KMS-11 (cell line): Measurements from ENCODE around the gene SUSD3.
"Not testable (repeated sequence)": the region's sequence is repeated elsewhere in the genome, so short reads cannot be mapped to it uniquely, and the experiment has no call there.

ENCODE experiments used
- H2AFZ ChIP-seq: fragments of 200-600 bp; sonication (generic); 2 replicates; pipeline ENCODE4 v1.6.1; 2016; ENCODE audit warnings: antibody characterized with exemption, mixed run types, low read depth
- H3K27ac ChIP-seq: fragments of 200-600 bp; sonication (generic); 2 replicates; pipeline ENCODE4 v1.6.1; 2016; ENCODE audit warnings: mild to moderate bottlenecking, mixed run types
- H3K27me3 ChIP-seq: fragments of 200-600 bp; sonication (generic); 2 replicates; pipeline ENCODE4 v1.6.1; 2017; ENCODE audit warnings: mild to moderate bottlenecking, low read depth, mixed run types, moderate library complexity; ENCODE audit not compliant: insufficient read depth
- H3K36me3 ChIP-seq: fragments of 200-600 bp; sonication (generic); 2 replicates; pipeline ENCODE4 v1.6.1; 2017; ENCODE audit warnings: mild to moderate bottlenecking, mixed run types; ENCODE audit not compliant: insufficient read depth
- H3K4me1 ChIP-seq: fragments of 200-600 bp; sonication (generic); 2 replicates; pipeline ENCODE4 v1.6.1; 2016; ENCODE audit warnings: mild to moderate bottlenecking, low read depth, mixed run types; ENCODE audit not compliant: poor library complexity, severe bottlenecking
- H3K4me2 ChIP-seq: fragments of 200-600 bp; sonication (generic); 2 replicates; pipeline ENCODE4 v1.7.0; 2016; ENCODE audit warnings: mild to moderate bottlenecking, mixed run types
- H3K4me3 ChIP-seq: fragments of 200-600 bp; sonication (generic); IDR thresholded peaks from 2 replicates; pipeline ENCODE4 v1.6.1; 2017; ENCODE audit warnings: low read depth, low read length, mixed read lengths; ENCODE audit not compliant: insufficient read depth
- H3K79me2 ChIP-seq: fragments of 200-600 bp; sonication (generic); 2 replicates; pipeline ENCODE4 v1.6.1; 2016; ENCODE audit warnings: low read depth, mixed run types; ENCODE audit not compliant: insufficient read depth
- H3K9ac ChIP-seq: fragments of 200-600 bp; sonication (generic); 2 replicates; pipeline ENCODE4 v1.6.1; 2016; ENCODE audit warnings: mild to moderate bottlenecking, mixed run types
- H4K20me1 ChIP-seq: fragments of 200-600 bp; sonication (generic); 2 replicates; pipeline ENCODE4 v1.6.1; 2016; ENCODE audit warnings: mild to moderate bottlenecking, mixed run types; ENCODE audit not compliant: insufficient read depth
- TF ChIP-seq, protein P1 (sequence below): fragments of 200-600 bp; sonication (generic); conservative IDR thresholded peaks from 2 replicates; pipeline ENCODE4 v1.6.1; 2017; ENCODE audit warnings: low read depth, mild to moderate bottlenecking, antibody characterized with exemption, low read length, moderate library complexity, mixed read lengths

SUSD3 gene

GRCh38 chr9:93011114-93011513, 47.4 kb upstream of the SUSD3 start:
- Histone ChIP-seq H3K4me2 (no peak overlapping the region), H3K27ac (no peak overlapping the region), H2AFZ (no peak overlapping the region), H3K9ac (no peak overlapping the region), H3K4me3 (no peak overlapping the region), H3K4me1 (no peaks in the 10 kb centered on the region), H3K79me2 (no peaks in the 10 kb centered on the region), H4K20me1 (no peaks in the 10 kb centered on the region), H3K27me3 (no peaks in the 10 kb centered on the region), H3K36me3 (0 out of 2 replicates have a peak, but pooled peaks cover 5% of the 10 kb centered on the region)
- TF ChIP-seq, protein P1, sequence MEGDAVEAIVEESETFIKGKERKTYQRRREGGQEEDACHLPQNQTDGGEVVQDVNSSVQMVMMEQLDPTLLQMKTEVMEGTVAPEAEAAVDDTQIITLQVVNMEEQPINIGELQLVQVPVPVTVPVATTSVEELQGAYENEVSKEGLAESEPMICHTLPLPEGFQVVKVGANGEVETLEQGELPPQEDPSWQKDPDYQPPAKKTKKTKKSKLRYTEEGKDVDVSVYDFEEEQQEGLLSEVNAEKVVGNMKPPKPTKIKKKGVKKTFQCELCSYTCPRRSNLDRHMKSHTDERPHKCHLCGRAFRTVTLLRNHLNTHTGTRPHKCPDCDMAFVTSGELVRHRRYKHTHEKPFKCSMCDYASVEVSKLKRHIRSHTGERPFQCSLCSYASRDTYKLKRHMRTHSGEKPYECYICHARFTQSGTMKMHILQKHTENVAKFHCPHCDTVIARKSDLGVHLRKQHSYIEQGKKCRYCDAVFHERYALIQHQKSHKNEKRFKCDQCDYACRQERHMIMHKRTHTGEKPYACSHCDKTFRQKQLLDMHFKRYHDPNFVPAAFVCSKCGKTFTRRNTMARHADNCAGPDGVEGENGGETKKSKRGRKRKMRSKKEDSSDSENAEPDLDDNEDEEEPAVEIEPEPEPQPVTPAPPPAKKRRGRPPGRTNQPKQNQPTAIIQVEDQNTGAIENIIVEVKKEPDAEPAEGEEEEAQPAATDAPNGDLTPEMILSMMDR: no peak

DNA sequence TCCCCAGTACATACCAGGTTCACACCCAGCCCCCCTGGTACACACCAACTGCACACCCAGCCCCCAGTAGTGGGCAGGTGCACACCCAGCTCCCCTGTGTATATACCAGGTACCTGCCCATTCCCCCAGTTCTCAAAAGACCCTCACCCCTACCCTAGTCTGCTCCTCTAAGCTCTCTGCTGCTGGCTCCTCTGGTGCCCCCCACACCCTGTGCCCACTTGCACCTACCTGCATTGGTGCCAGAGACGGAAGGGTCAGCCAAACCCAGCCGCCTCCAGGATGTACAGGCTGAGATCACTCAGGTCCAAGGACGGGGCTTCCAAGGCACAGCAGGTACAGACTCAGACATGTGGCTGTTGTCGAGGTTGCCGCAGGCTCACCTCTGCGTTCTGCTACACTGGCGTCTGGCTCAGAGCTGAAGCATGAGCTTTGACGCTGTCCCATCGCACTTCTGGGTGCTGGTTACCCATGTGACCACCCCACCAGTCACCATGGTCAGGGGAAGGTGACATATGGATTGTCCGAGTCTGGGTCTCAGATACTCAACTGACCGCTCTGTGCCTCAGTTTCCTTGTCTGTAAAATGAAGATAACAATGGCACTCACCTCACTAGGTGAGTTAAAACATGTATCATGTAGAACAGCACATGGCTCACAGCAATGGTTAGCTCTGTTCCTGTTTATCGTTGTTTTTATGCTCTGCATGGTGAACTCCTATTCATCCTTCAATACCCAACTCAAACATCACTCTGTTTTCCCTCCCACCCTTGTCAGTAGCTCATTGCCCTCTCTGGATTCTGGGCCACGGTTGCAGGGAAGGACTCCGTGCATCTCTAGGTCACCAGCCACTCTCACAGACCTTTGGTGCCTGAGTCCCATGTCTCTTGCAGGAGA, 45.3 kb upstream of the SUSD3 start:
- TF ChIP-seq, protein P1: no peak
- no peak overlapping the region for H3K4me3 ChIP-seq
- H4K20me1 ChIP-seq: no peaks in the 10 kb centered on the region
- no peaks in the 10 kb centered on the region for H3K79me2 ChIP-seq
- H3K4me2 ChIP-seq: no peak overlapping the region
- 0 out of 2 replicates have a peak, but pooled peaks cover 1% of the 10 kb centered on the region for H3K36me3 ChIP-seq
- no peak overlapping the region for H3K9ac ChIP-seq
- no peak overlapping the region for H2AFZ ChIP-seq
- H3K27me3 ChIP-seq: no peaks in the 10 kb centered on the region
- H3K27ac ChIP-seq: no peak overlapping the region
- H3K4me1 ChIP-seq: no peaks in the 10 kb centered on the region

DNA sequence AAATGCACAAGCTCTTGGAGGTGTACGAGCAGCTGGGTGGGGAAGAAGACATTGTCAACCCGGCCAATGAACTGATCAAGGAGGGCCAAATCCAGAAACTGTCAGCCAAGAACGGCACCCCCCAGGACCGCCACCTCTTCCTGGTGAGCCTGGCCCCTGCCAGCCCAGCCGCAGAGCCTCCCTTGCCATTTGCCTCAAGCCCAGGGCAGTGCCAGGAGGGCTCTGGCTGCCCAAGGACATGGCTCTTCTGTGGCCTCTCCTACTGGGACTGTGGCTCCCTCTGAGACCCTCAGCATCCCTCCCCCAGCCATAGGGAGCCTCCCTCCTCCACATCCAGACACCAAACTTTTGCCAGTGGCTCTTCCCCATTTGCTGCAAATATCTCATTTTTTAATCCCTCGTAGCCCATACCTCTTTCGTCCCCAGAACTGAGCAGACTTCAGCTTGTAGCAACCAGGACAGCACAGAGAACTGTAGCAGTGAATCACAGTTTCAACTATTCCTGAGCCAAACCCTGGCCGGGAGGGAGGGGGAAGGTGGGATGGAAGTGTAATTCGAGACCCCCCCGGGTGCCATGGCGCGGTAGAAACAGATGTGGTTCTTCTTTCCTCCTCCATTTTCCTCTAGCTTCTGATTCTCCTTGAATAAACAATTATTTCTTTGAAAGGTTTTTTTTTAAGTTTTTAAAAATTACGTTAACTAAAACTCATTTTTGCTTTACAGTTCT, 44.5 kb upstream of the SUSD3 start:
- Histone ChIP-seq H3K27ac (no peak overlapping the region), H3K79me2 (no peaks in the 10 kb centered on the region), H3K4me2 (no peak overlapping the region), H3K4me1 (no peaks in the 10 kb centered on the region), H4K20me1 (no peaks in the 10 kb centered on the region), H3K36me3 (no peaks in the 10 kb centered on the region), H3K9ac (no peak overlapping the region), H3K27me3 (no peaks in the 10 kb centered on the region), H2AFZ (no peak overlapping the region), H3K4me3 (no peak overlapping the region)
- TF ChIP-seq, protein P1: no peak

DNA sequence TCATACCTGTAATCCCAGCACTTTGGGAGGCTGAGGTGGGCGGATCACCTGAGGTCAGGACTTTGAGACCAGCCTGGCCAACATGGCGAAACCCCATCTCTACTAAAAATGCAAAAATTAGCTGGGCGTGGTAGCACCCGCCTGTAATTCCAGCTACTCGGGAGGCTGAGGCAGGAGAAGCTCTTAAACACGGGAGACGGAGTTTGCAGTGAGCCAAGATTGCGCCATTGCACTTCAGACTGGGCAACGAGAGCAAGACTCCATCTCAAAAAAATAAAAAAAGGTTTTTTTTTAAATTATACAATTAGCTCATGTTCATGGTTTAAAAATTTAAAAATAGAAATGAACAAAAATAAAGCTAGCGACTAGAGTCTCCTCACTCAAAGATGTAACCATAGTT, 43.3 kb upstream of the SUSD3 start:
- H4K20me1 ChIP-seq, H3K9ac ChIP-seq, H3K4me2 ChIP-seq, H2AFZ ChIP-seq, H3K4me3 ChIP-seq, H3K79me2 ChIP-seq, H3K27me3 ChIP-seq, H3K27ac ChIP-seq, H3K36me3 ChIP-seq, H3K4me1 ChIP-seq: not testable (repeated sequence)

DNA sequence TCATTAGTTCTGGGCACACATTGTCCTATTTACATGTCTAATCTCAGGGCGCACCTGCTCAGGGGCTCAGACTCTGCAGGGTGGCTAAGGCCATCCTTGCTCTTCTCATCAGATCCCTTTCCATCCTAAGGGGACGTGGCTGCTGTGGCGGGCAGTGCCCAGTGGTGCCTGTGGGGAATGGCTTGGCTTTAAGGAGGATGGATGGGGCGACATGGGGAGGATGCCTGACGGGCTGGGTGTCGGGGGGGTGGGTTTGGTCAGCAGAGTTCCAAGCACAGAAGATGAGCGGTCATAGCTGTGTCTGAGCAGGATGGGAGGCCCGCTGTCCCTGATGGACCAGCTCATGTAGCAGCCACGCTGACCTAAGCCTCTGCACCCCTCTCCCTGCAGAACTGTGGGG, 40.9 kb upstream of the SUSD3 start:
- TF ChIP-seq, protein P1: no peak
- Histone ChIP-seq H3K27ac (no peak overlapping the region), H2AFZ (no peak overlapping the region), H4K20me1 (no peaks in the 10 kb centered on the region), H3K79me2 (no peaks in the 10 kb centered on the region), H3K36me3 (no peaks in the 10 kb centered on the region), H3K27me3 (no peaks in the 10 kb centered on the region), H3K9ac (no peak overlapping the region), H3K4me1 (no peaks in the 10 kb centered on the region), H3K4me2 (no peak overlapping the region), H3K4me3 (no peak overlapping the region)
